Body of pancreas (tissue), 4 donors: Measurements from ENCODE around the gene SCUBE1.

Experiments used
- POLR2A ChIP-seq, 3 donors: fragments of 450-650 bp; IDR thresholded peaks; one replicate each; pipeline ENCODE4 v1.6.1; 2016; ENCODE audit warnings: antibody characterized with exemption in 3 of 3, mild to moderate bottlenecking in 2 of 3
- TF ChIP-seq, protein P1 (sequence below), 7 experiments: fragments of 450-650 bp in 4 of 7; fragments of 200-600 bp in 3 of 7; sonication (generic) in 3 of 7; IDR thresholded peaks; one replicate each; pipeline ENCODE4 v1.5.1; 2016 to 2019; ENCODE audit warnings: antibody characterized with exemption in 7 of 7

DNA sequence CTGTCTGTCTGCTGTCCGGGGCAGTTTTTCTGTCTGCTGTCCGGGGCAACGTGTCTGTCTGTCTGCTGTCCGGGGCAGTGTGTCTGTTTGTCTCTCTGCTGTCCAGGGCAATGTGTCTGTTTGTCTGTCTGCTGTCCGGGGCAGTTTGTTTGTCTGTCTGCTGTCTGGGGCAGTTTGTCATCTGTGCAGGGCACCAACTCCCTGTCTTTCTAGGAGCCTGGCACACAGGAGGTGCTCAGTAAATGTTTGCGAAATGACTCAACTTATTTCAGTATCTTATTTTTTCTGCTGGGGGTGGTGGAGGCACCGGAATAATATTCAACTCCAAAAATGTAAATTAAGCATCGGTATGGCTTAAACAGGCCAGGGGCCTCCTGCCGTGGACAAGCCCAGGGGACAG, 144.2 kb downstream of the SCUBE1 start:
- TF ChIP-seq, protein P1, sequence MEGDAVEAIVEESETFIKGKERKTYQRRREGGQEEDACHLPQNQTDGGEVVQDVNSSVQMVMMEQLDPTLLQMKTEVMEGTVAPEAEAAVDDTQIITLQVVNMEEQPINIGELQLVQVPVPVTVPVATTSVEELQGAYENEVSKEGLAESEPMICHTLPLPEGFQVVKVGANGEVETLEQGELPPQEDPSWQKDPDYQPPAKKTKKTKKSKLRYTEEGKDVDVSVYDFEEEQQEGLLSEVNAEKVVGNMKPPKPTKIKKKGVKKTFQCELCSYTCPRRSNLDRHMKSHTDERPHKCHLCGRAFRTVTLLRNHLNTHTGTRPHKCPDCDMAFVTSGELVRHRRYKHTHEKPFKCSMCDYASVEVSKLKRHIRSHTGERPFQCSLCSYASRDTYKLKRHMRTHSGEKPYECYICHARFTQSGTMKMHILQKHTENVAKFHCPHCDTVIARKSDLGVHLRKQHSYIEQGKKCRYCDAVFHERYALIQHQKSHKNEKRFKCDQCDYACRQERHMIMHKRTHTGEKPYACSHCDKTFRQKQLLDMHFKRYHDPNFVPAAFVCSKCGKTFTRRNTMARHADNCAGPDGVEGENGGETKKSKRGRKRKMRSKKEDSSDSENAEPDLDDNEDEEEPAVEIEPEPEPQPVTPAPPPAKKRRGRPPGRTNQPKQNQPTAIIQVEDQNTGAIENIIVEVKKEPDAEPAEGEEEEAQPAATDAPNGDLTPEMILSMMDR (IDR thresholded peaks at IDR 0.05) = no peak
- TF ChIP-seq POLR2A (IDR thresholded peaks at IDR 0.05) = no peak
